HL-60/S4 treated with retinoic acid at 250 ng/mL for 4 days and 3 days (cell line): ENCODE data around the gene IDUA.

Experiments used
- in situ Hi-C: fragments of 300-500 bp; cut with MboI; formaldehyde crosslinking; loops from 2 replicates; pipeline ENCODE4 v1.7.0; 2022; ENCODE audit warnings: low sequenced_read_pairs

Gene IDUA

GRCh38 chr4:955931-956381, 30.9 kb upstream of the IDUA start:
- in situ Hi-C loops, result no loop called here

- in situ Hi-C loops, result no loop called here
Observed at GRCh38 chr4:956531-957230, 30.2 kb upstream of the IDUA start.

- in situ Hi-C loops, result no loop called here
Observed at GRCh38 chr4:957231-957580, 29.6 kb upstream of the IDUA start.

GRCh38 chr4:957581-958313, 29.1 kb upstream of the IDUA start:
- in situ Hi-C loops, result no loop called here

GRCh38 chr4:958314-958665, 28.6 kb upstream of the IDUA start:
- in situ Hi-C loops, result no loop called here

- in situ Hi-C loops, result no loop called here
Observed at GRCh38 chr4:958696-959337, 28.0 kb upstream of the IDUA start.

- in situ Hi-C loops, result no loop called here
Observed at GRCh38 chr4:959338-960139, 27.3 kb upstream of the IDUA start.

- in situ Hi-C loops, result no loop called here
Observed at GRCh38 chr4:960140-960635, 26.7 kb upstream of the IDUA start.

- in situ Hi-C loops, result no loop called here
Observed at GRCh38 chr4:960636-961350, 26.1 kb upstream of the IDUA start.

GRCh38 chr4:961351-962230, 25.3 kb upstream of the IDUA start:
- in situ Hi-C loops, result no loop called here

- in situ Hi-C loops, result no loop called here
Observed at GRCh38 chr4:962231-963208, 24.3 kb upstream of the IDUA start.

- in situ Hi-C loops, result no loop called here
Observed at GRCh38 chr4:963276-964225, 23.3 kb upstream of the IDUA start.

- in situ Hi-C loops, result no loop called here
Observed at GRCh38 chr4:964346-965025, 22.4 kb upstream of the IDUA start.

GRCh38 chr4:965048-965765, 21.6 kb upstream of the IDUA start:
- in situ Hi-C loops, result no loop called here

GRCh38 chr4:965766-966134, 21.1 kb upstream of the IDUA start:
- in situ Hi-C loops, result no loop called here
